ENCODE results near the gene ABCD1. TPM values are rescaled to one million over a fixed set of nuclear protein-coding genes. Genes with fewer than 3 reads are reported as not detected.
A peak's percentile ranks its signal among the peaks of the same experiment; 100 is the strongest.

ABCD1 gene
- polyA plus RNA-seq, 3 donors: 5.6 to 22.5 (median 5.8) TPM

DNA sequence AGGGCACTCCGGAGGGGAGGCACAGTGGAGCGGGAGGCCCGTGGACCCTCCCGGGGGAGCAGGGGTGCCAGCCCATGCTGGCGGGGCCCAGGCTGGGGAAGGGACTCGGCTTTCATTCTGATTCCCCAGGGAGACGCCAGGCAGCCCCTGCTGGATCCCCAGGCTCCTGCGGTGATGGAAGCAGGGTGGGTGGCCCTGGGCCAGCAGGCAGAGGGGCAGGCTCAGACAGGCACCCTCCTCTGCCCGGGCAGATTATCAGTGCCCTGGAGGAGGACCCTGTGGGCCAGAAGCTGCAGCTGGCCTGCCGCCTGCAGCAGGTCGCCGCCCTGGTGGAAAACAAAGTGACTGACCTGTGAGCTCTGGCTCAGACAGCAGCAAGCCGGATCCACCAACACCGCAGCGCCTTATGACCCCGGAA is 54.0 kb downstream of the ABCD1 start:
- Histone ChIP-seq H3K9ac (ENCODE audit: insufficient read depth, low read length, poor library complexity, severe bottlenecking) (no peak overlapping the region), H3K4me2 (replicated peaks; ENCODE audit: extremely low read depth, low read length, poor library complexity, severe bottlenecking) (no peak overlapping the region), H2AFZ (ENCODE audit: insufficient read depth, low read depth, low read length, poor library complexity, severe bottlenecking) (no peak overlapping the region), H3K4me3 (replicated peaks in 1 of 3; ENCODE audit: low read depth in 2 of 3, low read length in 3 of 3) (no peak overlapping the region), H3K27me3 (ENCODE audit: control insufficient read depth in 2 of 2, insufficient read depth in 2 of 2, low read length in 2 of 2) (peaks cover 0 to 23% of the 10 kb centered on the region in 2 donors), H3K4me1 (ENCODE audit: control insufficient read depth in 1 of 2, insufficient read depth in 2 of 2, low read length in 2 of 2) (no peaks in the 10 kb centered on the region), H3K79me2 (ENCODE audit: insufficient read depth, low read length) (no peaks in the 10 kb centered on the region), H4K20me1 (ENCODE audit: insufficient read depth, low read length) (no peaks in the 10 kb centered on the region), H3K27ac (ENCODE audit: low read depth in 1 of 2, low read length in 2 of 2) (no peak overlapping the region), H3K9me3 (replicated peaks in 1 of 2; ENCODE audit: control insufficient read depth in 1 of 2, insufficient read depth in 1 of 2, low read length in 2 of 2) (no peaks in the 10 kb centered on the region), H3K36me3 (replicated peaks in 1 of 2; ENCODE audit: control insufficient read depth in 1 of 2, insufficient read depth in 2 of 2, low read length in 2 of 2) (no peaks in the 10 kb centered on the region)
- Mint-ChIP-seq H3K4me1 (no peaks in the 10 kb centered on the region), H3K27ac (no peak overlapping the region), H3K36me3 (no peaks in the 10 kb centered on the region), H3K4me3 (no peak overlapping the region), H3K9me3 (peaks cover 0 to 13% (median 2%) of the 10 kb centered on the region in 7 donors), H3K27me3 (ENCODE audit: low read depth in 3 of 3) (peaks cover 15 to 26% (median 18%) of the 10 kb centered on the region in 3 donors)
- intact Hi-C loops (cut with micrococcal nuclease): no loop called here
- WGBS (ENCODE audit: insufficient coverage): 96% methylated on average over 5 of the region's 16 CpGs
- no peak for DNase-seq
- TF ChIP-seq, protein P1, sequence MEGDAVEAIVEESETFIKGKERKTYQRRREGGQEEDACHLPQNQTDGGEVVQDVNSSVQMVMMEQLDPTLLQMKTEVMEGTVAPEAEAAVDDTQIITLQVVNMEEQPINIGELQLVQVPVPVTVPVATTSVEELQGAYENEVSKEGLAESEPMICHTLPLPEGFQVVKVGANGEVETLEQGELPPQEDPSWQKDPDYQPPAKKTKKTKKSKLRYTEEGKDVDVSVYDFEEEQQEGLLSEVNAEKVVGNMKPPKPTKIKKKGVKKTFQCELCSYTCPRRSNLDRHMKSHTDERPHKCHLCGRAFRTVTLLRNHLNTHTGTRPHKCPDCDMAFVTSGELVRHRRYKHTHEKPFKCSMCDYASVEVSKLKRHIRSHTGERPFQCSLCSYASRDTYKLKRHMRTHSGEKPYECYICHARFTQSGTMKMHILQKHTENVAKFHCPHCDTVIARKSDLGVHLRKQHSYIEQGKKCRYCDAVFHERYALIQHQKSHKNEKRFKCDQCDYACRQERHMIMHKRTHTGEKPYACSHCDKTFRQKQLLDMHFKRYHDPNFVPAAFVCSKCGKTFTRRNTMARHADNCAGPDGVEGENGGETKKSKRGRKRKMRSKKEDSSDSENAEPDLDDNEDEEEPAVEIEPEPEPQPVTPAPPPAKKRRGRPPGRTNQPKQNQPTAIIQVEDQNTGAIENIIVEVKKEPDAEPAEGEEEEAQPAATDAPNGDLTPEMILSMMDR (IDR thresholded peaks at IDR 0.05): no peak

DNA sequence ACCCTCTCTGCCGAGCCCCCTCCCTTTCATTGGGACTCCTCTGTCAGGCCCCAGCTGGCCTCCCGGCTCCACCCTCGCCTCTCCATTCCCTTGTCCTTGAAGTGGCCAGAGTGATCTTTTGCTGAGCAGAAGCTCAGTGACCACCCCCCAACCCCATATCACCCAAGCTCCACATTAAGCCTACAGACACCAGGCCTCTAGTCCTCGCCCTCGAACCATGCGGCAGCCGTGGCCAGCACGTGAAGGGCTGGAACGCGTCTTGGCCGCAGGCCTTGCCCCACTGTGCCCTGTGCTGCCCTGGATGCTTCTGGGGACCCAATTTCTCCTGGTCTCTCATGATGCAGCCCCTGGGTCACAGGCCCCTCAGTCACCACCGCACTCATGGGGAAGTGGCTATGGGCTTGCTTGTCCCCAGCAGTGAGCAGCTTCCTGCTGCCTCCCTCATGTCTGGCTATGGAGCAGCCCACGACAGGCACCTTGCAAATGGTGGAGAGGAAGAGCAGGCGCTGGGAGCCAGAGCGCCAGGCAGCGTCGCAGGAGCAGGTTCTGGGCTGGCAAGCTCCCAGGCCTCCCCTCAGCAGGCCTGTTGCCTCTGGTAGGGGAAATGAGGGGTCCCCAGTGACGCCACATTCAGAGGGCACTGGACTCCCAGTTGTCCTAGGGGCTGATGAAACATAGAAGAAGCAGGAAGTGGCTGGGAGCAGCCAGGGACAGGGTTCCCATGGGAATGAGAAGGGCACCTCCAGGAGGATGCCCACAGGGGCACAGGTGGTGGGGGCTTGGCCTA is 55.4 kb downstream of the ABCD1 start:
- intact Hi-C loops (cut with micrococcal nuclease): no loop called here
- Histone ChIP-seq H2AFZ (ENCODE audit: insufficient read depth, low read depth, low read length, poor library complexity, severe bottlenecking) (no peak overlapping the region), H3K4me3 (replicated peaks in 1 of 3; ENCODE audit: low read depth in 2 of 3, low read length in 3 of 3) (no peak overlapping the region), H3K4me1 (ENCODE audit: control insufficient read depth in 1 of 2, insufficient read depth in 2 of 2, low read length in 2 of 2) (no peaks in the 10 kb centered on the region), H4K20me1 (ENCODE audit: insufficient read depth, low read length) (no peaks in the 10 kb centered on the region), H3K9ac (ENCODE audit: insufficient read depth, low read length, poor library complexity, severe bottlenecking) (no peak overlapping the region), H3K36me3 (replicated peaks in 1 of 2; ENCODE audit: control insufficient read depth in 1 of 2, insufficient read depth in 2 of 2, low read length in 2 of 2) (peaks cover 0 to under 1% of the 10 kb centered on the region in 2 donors), H3K4me2 (replicated peaks; ENCODE audit: extremely low read depth, low read length, poor library complexity, severe bottlenecking) (no peak overlapping the region), H3K79me2 (ENCODE audit: insufficient read depth, low read length) (no peaks in the 10 kb centered on the region), H3K27me3 (ENCODE audit: control insufficient read depth in 2 of 2, insufficient read depth in 2 of 2, low read length in 2 of 2) (peaks cover 0 to 23% of the 10 kb centered on the region in 2 donors), H3K9me3 (replicated peaks in 1 of 2; ENCODE audit: control insufficient read depth in 1 of 2, insufficient read depth in 1 of 2, low read length in 2 of 2) (no peaks in the 10 kb centered on the region), H3K27ac (ENCODE audit: low read depth in 1 of 2, low read length in 2 of 2) (no peak overlapping the region)
- Mint-ChIP-seq H3K9me3 (peaks cover 0 to 13% (median 2%) of the 10 kb centered on the region in 7 donors), H3K27me3 (ENCODE audit: low read depth in 3 of 3) (peaks cover 15 to 28% (median 18%) of the 10 kb centered on the region in 3 donors), H3K4me1 (no peaks in the 10 kb centered on the region), H3K36me3 (peaks cover 6% of the 10 kb centered on the region in 2 donors), H3K27ac (peak overlapping the region in 1 of 7 donors; percentile 24), H3K4me3 (peak overlapping the region in 1 of 2 donors; percentile 59)
- no peak for DNase-seq
- WGBS (ENCODE audit: insufficient coverage): 78% methylated on average over 7 of the region's 18 CpGs
- TF ChIP-seq, protein P1 (IDR thresholded peaks at IDR 0.05): no peak

All from CD14-positive monocyte (primary cell).